ENCODE data around the gene MT1A. TPM values are rescaled to one million over a fixed set of nuclear protein-coding genes. Genes with fewer than 3 reads are reported as not detected.
A peak's percentile ranks its signal among the peaks of the same experiment; 100 is the strongest.

The MT1A gene
- total RNA-seq (1,000 to 10,000 TPM in 1 of 4 donors, 10 to 100 TPM in 1, 1 to 10 TPM in 2; 4.0 to 1,028 (median 22.4) TPM), polyA plus RNA-seq (1,000 to 10,000 TPM in 2 of 3 donors, 100 to 1,000 TPM in 1; 128 to 4,396 (median 1,331) TPM)
- long read RNA-seq, donor 1, partial matches to known transcripts, result 0 of 3 reads
- long read RNA-seq, donor 1, other reads (novel, unspliced or antisense), result 0 of 3 reads
- long read RNA-seq, donor 2, partial matches to known transcripts, result 0 of 2 reads
- long read RNA-seq, donor 2, other reads (novel, unspliced or antisense), result 1 of 2 reads

- peak; percentile 87 to 91 (median 88) for ATAC-seq
- H3K27me3 ChIP-seq (ENCODE audit: insufficient read depth in 3 of 3, low read length in 2 of 3), result peaks cover 0 to 2% (median 0%) of the 10 kb centered on the region in 3 donors
These were observed at the start of gene MT1A for GRCh38 chr16:56637814-56638750. Gene MT1A (plus strand): TSS chr16:56638666. CDS start chr16:56638739, 73 bp downstream.

GRCh38 chr16:56588781-56589140 lies 49.7 kb upstream of the MT1A start:
- no peaks in the 10 kb centered on the region for H3K9me3 ChIP-seq
- TF ChIP-seq, protein P1, sequence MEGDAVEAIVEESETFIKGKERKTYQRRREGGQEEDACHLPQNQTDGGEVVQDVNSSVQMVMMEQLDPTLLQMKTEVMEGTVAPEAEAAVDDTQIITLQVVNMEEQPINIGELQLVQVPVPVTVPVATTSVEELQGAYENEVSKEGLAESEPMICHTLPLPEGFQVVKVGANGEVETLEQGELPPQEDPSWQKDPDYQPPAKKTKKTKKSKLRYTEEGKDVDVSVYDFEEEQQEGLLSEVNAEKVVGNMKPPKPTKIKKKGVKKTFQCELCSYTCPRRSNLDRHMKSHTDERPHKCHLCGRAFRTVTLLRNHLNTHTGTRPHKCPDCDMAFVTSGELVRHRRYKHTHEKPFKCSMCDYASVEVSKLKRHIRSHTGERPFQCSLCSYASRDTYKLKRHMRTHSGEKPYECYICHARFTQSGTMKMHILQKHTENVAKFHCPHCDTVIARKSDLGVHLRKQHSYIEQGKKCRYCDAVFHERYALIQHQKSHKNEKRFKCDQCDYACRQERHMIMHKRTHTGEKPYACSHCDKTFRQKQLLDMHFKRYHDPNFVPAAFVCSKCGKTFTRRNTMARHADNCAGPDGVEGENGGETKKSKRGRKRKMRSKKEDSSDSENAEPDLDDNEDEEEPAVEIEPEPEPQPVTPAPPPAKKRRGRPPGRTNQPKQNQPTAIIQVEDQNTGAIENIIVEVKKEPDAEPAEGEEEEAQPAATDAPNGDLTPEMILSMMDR (IDR thresholded peaks at IDR 0.05), result no peak
- DNase-seq (no peak), ATAC-seq (no peak)
- whole genome bisulfite sequencing, 3 donors, result 33 to 38% (median 37%) methylated on average over 9 of the region's 9 CpGs
- intact Hi-C loops (cut with DNase I), result no loop called here
- no peak overlapping the region for H3K27ac ChIP-seq
- H3K36me3 ChIP-seq (ENCODE audit: insufficient read depth in 1 of 2, low read depth in 1 of 2), result no peaks in the 10 kb centered on the region
- H3K4me3 ChIP-seq, result peak overlapping the region; percentile 65
- peaks cover 0 to 18% (median 3%) of the 10 kb centered on the region in 3 donors for H3K27me3 ChIP-seq (ENCODE audit: insufficient read depth in 3 of 3, low read length in 2 of 3)
- H3K4me1 ChIP-seq, result peaks cover 4% of the 10 kb centered on the region

More at GRCh38 chr16:56637814-56638750, at the start of gene MT1A:
- WGBS, 3 donors, result 10 to 16% (median 14%) methylated on average over 67 to 68 of the region's 68 CpGs
- intact Hi-C loops (cut with DNase I), result loop anchor here in 1 of 2 donors (5.0 kb wide), 1 partner anchor 36 kb away; no protein-coding TSS in a partner anchor
- Histone ChIP-seq H3K9me3 (no peaks in the 10 kb centered on the region), H3K27ac (peak within 1 kb of the TSS; percentile 65), H3K36me3 (ENCODE audit: insufficient read depth in 1 of 2, low read depth in 1 of 2) (no peaks in the 10 kb centered on the region), H3K4me3 (peak within 1 kb of the TSS; percentile 69), H3K4me1 (peaks cover 5% of the 10 kb centered on the region)
- TF ChIP-seq, protein P1 (IDR thresholded peaks at IDR 0.05), result no peak
- peak; percentile 87 to 89 for DNase-seq

GRCh38 chr16:56589141-56590039 lies 49.1 kb upstream of the MT1A start, which contains the start of gene MT3:
Gene MT3 (plus strand): TSS chr16:56589528. CDS start chr16:56589591, 63 bp downstream.
- Histone ChIP-seq H3K9me3 (no peaks in the 10 kb centered on the region), H3K4me3 (peak within 1 kb of the TSS; percentile 65), H3K27ac (no peak within 1 kb of the TSS), H3K36me3 (ENCODE audit: insufficient read depth in 1 of 2, low read depth in 1 of 2) (no peaks in the 10 kb centered on the region), H3K4me1 (peaks cover 4% of the 10 kb centered on the region), H3K27me3 (ENCODE audit: insufficient read depth in 3 of 3, low read length in 2 of 3) (peaks cover 0 to 18% (median 3%) of the 10 kb centered on the region in 3 donors)
- WGBS, 3 donors, result 5 to 7% (median 5%) methylated on average over 66 to 87 of the region's 87 CpGs
- DNase-seq (peak; percentile 39 to 69), ATAC-seq (peak; percentile 70 to 86 (median 78))
- intact Hi-C loops (cut with DNase I), result no loop called here
- TF ChIP-seq, protein P1 (IDR thresholded peaks at IDR 0.05), result no peak

- Histone ChIP-seq H3K27me3 (ENCODE audit: insufficient read depth in 3 of 3, low read length in 2 of 3) (peaks cover 0 to 18% (median 3%) of the 10 kb centered on the region in 3 donors), H3K36me3 (ENCODE audit: insufficient read depth in 1 of 2, low read depth in 1 of 2) (no peaks in the 10 kb centered on the region), H3K4me1 (peaks cover 4% of the 10 kb centered on the region), H3K9me3 (no peaks in the 10 kb centered on the region), H3K4me3 (no peak overlapping the region), H3K27ac (no peak overlapping the region)
- 68 to 74% (median 70%) methylated on average over 4 of the region's 4 CpGs for WGBS, 3 donors
- TF ChIP-seq, protein P1 (IDR thresholded peaks at IDR 0.05), result no peak
- intact Hi-C loops (cut with DNase I), result no loop called here
- DNase-seq, result no peak
- ATAC-seq, result no peak
These were observed 46.9 kb upstream of the MT1A start for GRCh38 chr16:56591377-56592060.

All from psoas muscle (tissue), 8 donors.